ENCODE results near the gene MXRA7.

- TF ChIP-seq CTCF (conservative IDR thresholded peaks at IDR 0.05; ENCODE audit: low read length) (no peak), EZH2phosphoT487 (IDR thresholded peaks at IDR 0.05; ENCODE audit: borderline replicate concordance) (no peak)
Observed at GRCh38 chr17:76671123-76671911, 39.4 kb downstream of the MXRA7 start.
